HUDEP-2 (cell line): ENCODE results near the gene ARHGEF3.
A peak's percentile ranks its signal among the peaks of the same experiment; 100 is the strongest.

Source experiments
- DNase-seq, 76 experiments: peaks; one replicate each; lab custom pipeline; 2025; ENCODE audit not compliant: unreplicated experiment in 76 of 76; lab: John Stamatoyannopoulos, UW

ARHGEF3 gene

DNA sequence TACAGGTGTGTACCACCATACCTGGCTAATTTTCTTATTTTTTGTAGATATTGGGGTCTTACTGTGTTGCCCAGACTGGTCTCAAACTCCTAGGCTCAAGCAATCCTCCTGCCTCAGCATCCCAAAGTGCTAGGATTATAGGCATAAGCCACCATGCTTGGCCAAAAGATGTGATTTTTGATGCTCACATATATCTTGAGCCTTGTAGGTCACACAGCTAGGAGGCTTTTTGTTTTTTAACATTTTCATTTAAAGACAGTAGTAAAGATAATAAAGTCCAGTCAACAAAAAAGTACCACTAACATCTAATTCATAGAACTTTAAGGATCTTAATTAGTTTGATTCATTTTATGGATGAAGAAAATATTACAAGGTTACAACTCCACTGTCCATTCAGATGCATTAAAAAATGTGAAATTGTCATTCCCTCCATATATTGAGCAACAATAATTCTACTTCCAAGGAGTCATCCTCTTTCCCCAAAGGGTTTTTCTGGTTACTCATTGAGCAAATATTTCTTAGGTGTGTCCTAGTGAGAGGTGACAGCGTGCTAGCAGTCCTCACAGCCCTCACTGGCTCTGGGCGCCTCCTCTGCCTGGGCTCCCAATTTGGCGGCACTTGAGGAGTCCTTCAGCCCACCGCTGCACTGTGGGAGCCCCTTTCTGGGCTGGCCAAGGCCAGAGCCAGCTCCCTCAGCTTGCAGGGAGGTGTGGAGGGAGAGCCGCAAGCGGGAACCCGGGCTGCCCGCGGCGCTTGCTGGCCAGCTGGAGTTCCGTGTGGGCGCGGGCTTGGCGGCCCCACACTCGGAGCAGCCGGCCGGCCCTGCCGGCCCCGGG, 110.4 kb downstream of the ARHGEF3 start:
- no peak for DNase-seq

DNA sequence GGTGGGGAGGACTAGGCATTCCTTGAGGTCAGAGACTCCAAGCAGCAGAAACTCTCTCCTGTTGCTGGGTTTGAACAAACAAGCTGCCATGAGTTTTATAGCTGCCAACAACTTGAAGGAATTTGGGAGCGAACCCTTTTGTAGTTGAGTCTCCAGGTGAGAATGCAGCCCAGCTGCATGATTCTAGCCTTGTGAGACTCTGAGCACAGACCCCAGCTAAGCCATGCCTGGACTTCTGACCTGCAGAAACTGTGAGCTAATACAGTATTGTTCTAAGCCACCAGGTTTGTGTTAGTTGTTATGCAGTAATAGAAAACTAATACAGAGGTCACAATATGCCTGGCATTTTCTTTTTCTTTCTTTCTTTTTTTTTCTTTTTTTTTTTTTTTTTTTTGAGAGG, 112.4 kb downstream of the ARHGEF3 start:
- DNase-seq, result no peak

DNA sequence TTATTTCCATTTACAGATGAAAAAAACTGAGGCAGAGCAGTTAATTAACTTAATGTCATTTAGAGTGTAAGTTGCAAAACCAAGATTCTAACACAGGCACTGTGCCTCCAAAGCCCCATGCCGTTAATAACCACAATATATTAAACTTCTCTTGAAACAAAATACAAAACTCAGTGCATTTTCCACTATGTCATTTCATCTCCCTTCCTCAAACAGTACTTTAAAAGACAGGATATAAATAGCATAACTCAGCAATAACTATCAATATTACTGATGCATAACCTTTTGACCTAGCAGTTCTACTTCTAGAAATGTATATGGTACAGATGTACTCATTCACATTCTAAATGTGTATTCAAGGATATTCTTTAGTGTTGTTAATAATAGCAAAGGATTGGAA, 113.6 kb downstream of the ARHGEF3 start:
- no peak for DNase-seq

DNA sequence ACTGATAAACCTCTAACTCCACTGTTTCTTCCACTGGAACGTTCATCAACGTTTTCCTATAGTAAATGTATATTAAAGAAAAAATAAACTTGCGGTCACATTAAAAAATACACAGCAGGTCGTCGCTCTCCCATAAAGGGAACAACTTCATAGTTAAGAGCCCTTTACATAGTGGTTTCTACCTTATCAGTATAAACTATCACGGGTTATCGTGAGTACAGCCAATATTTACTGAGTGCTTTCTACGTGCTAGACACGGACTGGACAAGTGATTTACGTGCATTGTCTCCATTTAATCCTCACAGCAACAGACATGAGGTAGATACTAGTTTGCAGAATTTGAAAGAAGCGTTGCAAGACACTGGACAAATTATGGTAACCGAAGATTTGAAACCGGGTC, 117.7 kb downstream of the ARHGEF3 start:
- no peak for DNase-seq

DNA sequence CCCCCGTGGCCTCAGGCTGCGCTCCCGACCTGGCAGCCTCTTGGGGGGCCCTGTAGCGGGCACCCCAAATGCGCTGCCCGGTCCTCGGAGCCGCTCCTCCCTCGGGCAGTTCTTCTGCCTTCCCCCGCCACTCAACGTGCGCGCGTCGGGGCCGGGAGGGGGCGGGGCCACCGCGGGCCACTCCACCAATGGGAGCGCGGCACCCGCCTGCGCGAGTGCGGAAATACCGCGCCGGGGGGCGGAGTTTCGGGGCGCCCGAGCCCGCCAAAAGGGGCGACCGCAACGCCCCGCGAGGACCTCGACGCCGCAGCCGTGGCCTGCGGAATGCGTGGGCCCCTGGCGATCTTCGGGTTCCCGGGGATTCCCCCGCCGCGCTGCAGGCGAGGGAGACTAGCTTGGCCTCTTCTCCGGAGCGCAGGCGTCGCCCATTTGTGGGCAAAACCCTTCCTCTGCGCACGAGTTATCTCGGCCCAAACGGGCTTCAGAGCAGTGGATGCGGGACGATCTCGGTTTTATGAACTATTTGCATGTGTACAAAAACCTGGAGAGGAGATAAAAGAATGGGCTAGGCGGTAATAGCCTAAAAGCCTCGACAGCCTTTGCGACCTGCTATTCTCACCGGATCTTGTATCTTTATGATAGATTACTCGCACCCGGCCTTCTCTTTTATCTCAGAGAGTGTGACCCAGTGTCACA, 118.5 kb downstream of the ARHGEF3 start, which contains the start of gene TASOR:
Gene TASOR, minus strand, starts transcription at position 144 of the 696 bp plus-strand sequence. CDS start 259 bp downstream, outside the sequence.
- DNase-seq, result peak in 74 of 76 experiments; percentile 19 to 90 (median 79)

DNA sequence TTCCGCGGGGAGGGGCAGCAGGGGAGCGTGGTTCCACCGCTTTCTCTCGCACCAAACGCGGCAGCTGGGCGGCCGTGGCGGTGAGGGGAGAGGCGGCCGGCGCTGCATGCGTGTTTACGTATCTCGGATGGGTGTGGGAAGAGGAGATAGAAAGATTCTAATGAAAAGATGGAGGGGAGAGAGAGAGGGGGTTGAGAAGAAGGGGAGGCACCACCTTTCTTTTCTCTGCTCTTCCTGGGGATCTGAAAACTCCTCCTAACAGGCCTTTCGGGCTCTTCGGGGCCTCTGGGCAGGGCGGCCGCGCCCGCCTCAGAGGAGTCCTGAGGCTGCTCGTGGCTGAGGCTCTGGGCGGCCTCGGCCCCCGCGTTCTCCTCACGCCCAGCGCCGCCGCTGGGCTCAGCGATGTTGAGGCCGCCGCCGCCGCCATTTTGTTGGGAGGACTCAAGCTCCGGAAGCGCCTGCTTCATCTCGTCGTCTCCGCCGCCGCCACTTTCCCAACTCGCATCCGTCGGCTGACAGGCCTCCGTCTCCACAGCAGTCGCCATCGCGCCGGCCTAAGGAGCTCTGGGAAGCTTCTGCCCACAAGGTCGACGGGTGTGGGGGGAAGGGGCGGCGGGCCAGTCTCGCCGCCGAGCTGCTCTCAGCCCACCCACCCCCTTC, 119.2 kb downstream of the ARHGEF3 start:
- peak in 73 of 76 experiments; percentile 10 to 77 (median 53) for DNase-seq

DNA sequence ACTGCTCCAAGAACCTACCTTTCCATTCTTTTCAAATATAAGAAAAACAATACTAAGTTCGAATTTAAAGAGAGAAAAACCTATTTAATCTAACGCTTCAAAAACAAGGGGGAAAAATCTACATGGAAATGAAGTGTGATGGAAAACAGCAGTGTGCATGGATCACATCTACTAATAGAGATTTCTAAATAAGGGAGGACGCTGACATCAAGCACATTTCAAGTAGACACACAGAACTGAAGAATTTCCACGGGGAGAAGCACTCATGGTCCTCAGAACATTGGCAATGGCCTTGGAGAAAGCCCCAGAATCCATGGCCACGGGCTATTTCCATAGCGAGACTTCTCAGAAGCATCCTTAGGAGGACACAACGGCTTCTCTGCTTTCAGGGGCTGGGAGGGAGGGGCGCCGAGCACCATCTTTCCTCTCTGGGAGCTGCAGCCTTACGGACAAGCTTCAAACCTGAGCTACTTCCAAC, 119.7 kb downstream of the ARHGEF3 start:
- no peak for DNase-seq

DNA sequence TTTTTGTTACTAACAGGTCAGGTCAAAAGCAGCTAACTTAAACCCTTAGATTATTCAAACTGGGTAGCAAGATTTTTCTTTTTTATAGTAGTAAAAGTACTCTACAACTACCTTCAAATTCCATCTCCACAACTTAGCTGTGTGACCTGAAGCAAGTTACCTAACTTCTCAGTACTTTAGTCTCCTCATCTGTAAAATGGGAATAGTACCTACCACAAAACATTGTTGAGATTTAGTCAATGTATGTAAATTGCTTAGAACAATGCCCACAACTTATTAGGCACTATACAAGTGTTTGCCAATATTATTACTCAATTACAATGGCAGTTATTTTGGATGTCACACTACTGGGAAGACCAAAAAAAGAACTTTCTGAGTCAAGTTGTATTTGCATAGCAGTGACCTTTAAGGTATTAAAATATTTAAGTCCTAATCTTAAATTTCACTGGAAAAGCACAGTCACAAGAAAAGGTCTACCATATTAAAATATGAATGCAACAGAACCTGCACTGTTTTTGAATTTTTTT, 121.6 kb downstream of the ARHGEF3 start:
- DNase-seq, result no peak
